GM10248 (cell line): ENCODE data around the gene SFSWAP.

Experiments used
- CTCF ChIA-PET: fragments of 300-600 bp; sonication (Branson Sonifier 250); formaldehyde crosslinking; extraction: SDS; loops from one replicate; lab custom pipeline; 2021; ENCODE audit warnings: antibody characterized with exemption; lab: Yijun Ruan, JAX
- POLR2A ChIA-PET: fragments of 350-650 bp; sonication (Branson Sonifier 250); formaldehyde crosslinking; extraction: SDS; loops from one replicate; lab custom pipeline; 2020; ENCODE audit warnings: antibody characterized with exemption; lab: Yijun Ruan, JAX
- DNase-seq: peaks from one replicate; pipeline ENCODE4 v3.0.0; 2012; ENCODE audit errors: extremely low spot score
- TF ChIP-seq, protein P1 (sequence below): IDR thresholded peaks from 2 replicates; pipeline ENCODE4 v1.5.1; 2012; ENCODE audit warnings: mild to moderate bottlenecking, low read depth; ENCODE audit errors: extremely low read depth, missing control alignments, control extremely low read depth

SFSWAP gene

DNA sequence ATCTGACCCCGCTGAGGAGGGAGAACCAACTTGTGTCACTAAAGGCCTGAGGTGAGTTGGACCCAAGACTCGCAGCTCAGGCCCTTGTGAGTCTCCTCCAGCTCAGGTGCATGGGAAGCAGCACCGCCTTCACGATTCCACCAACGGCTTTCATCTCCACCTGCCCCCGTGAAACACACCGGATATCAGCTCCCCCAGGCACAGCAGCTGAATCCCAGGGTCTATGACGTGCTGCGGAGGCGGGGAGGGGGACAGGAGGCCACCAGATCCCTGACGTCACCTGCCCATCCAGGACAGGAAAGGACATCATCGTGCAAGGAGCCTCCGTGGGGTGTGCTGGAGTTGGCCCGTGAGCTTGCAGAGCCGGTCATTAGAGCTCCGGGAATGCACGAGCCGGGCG, 18.5 kb upstream of the SFSWAP start:
- no peak for DNase-seq
- ChIA-PET CTCF (interaction anchor here (1.7 kb wide), 1 partner anchor 9 kb away, joined by 5 read pairs; no protein-coding TSS in a partner anchor), POLR2A (no interaction called here)
- TF ChIP-seq, protein P1, sequence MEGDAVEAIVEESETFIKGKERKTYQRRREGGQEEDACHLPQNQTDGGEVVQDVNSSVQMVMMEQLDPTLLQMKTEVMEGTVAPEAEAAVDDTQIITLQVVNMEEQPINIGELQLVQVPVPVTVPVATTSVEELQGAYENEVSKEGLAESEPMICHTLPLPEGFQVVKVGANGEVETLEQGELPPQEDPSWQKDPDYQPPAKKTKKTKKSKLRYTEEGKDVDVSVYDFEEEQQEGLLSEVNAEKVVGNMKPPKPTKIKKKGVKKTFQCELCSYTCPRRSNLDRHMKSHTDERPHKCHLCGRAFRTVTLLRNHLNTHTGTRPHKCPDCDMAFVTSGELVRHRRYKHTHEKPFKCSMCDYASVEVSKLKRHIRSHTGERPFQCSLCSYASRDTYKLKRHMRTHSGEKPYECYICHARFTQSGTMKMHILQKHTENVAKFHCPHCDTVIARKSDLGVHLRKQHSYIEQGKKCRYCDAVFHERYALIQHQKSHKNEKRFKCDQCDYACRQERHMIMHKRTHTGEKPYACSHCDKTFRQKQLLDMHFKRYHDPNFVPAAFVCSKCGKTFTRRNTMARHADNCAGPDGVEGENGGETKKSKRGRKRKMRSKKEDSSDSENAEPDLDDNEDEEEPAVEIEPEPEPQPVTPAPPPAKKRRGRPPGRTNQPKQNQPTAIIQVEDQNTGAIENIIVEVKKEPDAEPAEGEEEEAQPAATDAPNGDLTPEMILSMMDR: no peak

GRCh38 chr12:131693149-131693548, 17.7 kb upstream of the SFSWAP start:
- ChIA-PET CTCF (interaction anchor here (1.7 kb wide), 1 partner anchor 9 kb away, joined by 5 read pairs; no protein-coding TSS in a partner anchor), POLR2A (no interaction called here)
- TF ChIP-seq, protein P1: no peak
- DNase-seq: no peak

GRCh38 chr12:131694116-131694838, 16.6 kb upstream of the SFSWAP start:
- DNase-seq: peak; percentile 8
- ChIA-PET POLR2A (no interaction called here), CTCF (no interaction called here)
- TF ChIP-seq, protein P1: no peak

DNA sequence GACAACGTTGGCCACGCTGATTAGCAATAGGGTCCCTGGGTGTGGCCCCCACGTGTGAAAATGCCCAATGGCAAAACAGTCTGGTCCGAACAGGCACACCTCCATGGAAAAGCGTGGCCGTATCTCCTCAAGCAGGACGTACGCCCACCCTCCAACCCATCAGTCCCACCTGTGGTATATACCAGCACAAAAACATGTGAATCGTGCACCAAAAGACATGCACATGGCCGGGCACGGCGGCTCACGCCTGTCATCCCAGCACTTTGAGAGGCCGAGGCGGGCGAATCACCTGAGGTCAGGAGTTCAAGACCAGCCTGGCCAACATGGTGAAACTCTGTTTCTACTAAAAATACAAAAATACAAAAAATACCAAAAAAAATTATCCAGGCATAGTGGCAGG, 14.9 kb upstream of the SFSWAP start:
- ChIA-PET CTCF (no interaction called here), POLR2A (no interaction called here)
- TF ChIP-seq, protein P1: no peak

GRCh38 chr12:131698286-131698685, 12.6 kb upstream of the SFSWAP start:
- ChIA-PET CTCF (no interaction called here), POLR2A (no interaction called here)
- no peak for DNase-seq
- TF ChIP-seq, protein P1: no peak

More for the DNA sequence above, 14.9 kb upstream of the SFSWAP start:
- DNase-seq: no peak

DNA sequence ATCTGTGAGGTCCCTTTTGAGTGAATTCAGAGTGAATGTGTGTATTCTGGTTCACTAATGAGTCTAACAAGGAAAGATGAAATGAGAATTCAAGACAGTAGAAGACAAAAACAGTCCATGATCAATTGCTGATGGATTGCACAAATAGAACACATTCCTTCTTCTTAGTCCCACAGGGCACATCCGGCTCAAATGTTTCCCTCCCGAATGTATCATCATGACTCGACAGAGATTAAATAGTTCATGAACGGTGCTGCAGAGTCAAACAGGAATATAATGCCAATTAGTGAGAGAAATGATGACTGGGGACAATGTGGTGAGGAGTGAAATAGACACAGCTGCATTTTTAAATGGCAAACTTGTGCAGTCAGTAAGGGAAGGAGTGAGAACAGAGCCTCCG, 11.5 kb upstream of the SFSWAP start:
- ChIA-PET CTCF (no interaction called here), POLR2A (no interaction called here)
- TF ChIP-seq, protein P1: no peak
- DNase-seq: no peak

GRCh38 chr12:131700271-131700670, 10.6 kb upstream of the SFSWAP start:
- no peak for DNase-seq
- POLR2A ChIA-PET: no interaction called here
- TF ChIP-seq, protein P1: no peak
- CTCF ChIA-PET: no interaction called here
